GM12864 (cell line): ENCODE measurements around the gene PRKAR1A.
"Not testable (repeated sequence)": the region's sequence is repeated elsewhere in the genome, so short reads cannot be mapped to it uniquely, and the experiment has no call there.

Experiments
- DNase-seq: peaks from one replicate; pipeline ENCODE4 v3.0.0-alpha.2; 2011; ENCODE audit warnings: low read depth
- H3K4me3 ChIP-seq: 2 replicates; pipeline ENCODE4 v1.5.1; 2011; ENCODE audit warnings: mild to moderate bottlenecking, low read depth, low read length, control low read depth
- CTCF ChIP-seq: IDR thresholded peaks from 2 replicates; pipeline ENCODE4 v1.5.1; 2011; ENCODE audit warnings: low read depth, mild to moderate bottlenecking, moderate library complexity, low read length, control low read depth, inconsistent platforms; ENCODE audit errors: missing control alignments

Gene PRKAR1A

GRCh38 chr17:68511671-68512246, 471 bp upstream of the PRKAR1A start:
- H3K4me3 ChIP-seq, result peak overlapping the region; percentile 71
- DNase-seq, result no peak

GRCh38 chr17:68512960-68513474, 787 bp downstream of the PRKAR1A start:
- TF ChIP-seq CTCF, result no peak
- no peak for DNase-seq
- H3K4me3 ChIP-seq, result peak overlapping the region; percentile 71

More at GRCh38 chr17:68511671-68512246, 471 bp upstream of the PRKAR1A start:
- no peak for TF ChIP-seq CTCF

- H3K4me3 ChIP-seq, result peak overlapping the region; percentile 71
- TF ChIP-seq CTCF, result no peak
Measured at GRCh38 chr17:68513932-68514331, 1.7 kb downstream of the PRKAR1A start.

GRCh38 chr17:68514831-68515635, 2.8 kb downstream of the PRKAR1A start:
- no peak for DNase-seq

More at GRCh38 chr17:68513932-68514331, 1.7 kb downstream of the PRKAR1A start:
- DNase-seq, result no peak

DNA sequence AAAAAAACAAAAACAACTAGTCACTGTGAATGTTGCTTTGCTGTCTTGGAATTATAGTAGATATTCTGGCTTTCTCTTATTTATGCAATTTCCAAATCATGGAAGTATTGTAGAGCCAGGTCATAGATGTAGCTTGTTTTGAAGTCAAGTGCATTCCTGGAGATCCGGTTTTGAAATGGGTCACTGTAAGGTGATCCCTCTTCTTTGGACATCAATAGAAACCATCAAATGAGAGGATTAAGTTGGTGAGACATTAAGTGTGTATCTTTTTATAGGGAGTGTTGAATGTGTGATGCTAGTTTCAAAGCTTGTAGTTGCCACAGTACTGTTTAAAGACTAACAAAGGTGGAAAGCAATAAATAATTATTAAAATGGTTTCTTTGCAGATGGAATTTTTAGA, 4.5 kb downstream of the PRKAR1A start:
- no peak for TF ChIP-seq CTCF
- H3K4me3 ChIP-seq, result no peak overlapping the region

More at GRCh38 chr17:68514831-68515635, 2.8 kb downstream of the PRKAR1A start:
- H3K4me3 ChIP-seq, result peak overlapping the region; percentile 15; the same call in 1 of the 2 replicates
- TF ChIP-seq CTCF, result no peak

GRCh38 chr17:68517605-68518004, 5.4 kb downstream of the PRKAR1A start:
- DNase-seq, H3K4me3 ChIP-seq: not testable (repeated sequence)

More for the DNA sequence above, 4.5 kb downstream of the PRKAR1A start:
- DNase-seq, result no peak

DNA sequence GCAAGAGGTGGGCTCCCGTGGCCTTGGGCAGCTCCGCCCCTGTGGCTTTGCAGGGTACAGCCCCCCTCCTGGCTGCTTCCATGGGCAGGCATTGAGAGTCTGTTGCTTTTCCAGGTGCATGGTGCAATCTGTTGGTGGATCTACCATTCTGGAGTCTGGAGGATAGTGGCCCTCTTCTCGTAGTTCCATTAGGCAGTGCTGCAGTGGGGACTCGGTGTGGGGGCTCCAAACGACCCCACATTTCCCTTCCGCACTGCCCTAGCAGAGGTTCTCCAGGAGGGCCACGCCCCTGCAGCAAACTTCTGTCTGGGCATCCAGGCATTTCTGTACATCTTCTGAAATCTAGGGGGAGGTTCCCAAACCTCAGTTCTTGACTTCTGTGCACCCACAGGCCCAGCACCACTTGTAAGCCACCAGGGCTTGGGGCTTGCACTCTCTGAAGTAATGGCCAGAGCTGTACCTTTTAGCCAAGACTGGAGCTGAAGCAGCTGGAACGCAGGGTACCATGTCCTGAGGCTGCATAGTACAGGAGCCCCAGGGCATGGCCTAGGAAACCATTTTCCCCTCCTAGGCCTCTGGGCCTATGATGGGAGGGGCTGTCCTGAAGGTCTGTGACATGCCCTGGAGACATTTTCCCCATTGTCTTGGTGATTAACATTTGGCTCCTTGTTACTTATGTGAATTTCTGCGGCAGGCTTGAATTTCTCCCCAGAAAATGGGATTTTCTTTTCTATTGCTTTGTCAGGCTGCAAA, 6.0 kb downstream of the PRKAR1A start:
- no peak for DNase-seq
- no peak for TF ChIP-seq CTCF
- H3K4me3 ChIP-seq, result no peak overlapping the region

DNA sequence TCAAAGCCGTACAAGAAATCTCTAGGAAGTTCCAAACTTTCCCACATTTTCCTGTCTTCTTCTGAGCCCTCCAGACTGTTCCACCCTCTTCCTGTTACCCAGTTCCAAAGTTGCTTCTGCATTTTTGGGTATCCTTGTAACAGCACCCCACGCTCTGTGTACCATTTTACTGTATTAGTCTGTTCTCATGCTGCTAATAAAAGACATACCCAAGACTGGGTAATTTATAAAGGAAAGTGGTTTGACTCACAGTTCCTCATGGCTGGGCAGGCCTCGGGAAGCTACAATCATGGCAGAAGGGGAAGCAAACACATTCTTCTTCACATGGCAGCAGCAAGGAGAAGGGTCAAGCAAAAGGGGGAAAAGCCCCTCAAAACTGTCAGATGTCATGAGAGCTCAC, 6.8 kb downstream of the PRKAR1A start:
- DNase-seq, H3K4me3 ChIP-seq: not testable (repeated sequence)
